Stromal cell of bone marrow (primary cell): ENCODE results near the gene LRRC4C.

Source experiments
- DNase-seq: peaks from one replicate; pipeline ENCODE4 v3.0.0-alpha.2; 2012; ENCODE audit warnings: low read depth

LRRC4C gene

DNA sequence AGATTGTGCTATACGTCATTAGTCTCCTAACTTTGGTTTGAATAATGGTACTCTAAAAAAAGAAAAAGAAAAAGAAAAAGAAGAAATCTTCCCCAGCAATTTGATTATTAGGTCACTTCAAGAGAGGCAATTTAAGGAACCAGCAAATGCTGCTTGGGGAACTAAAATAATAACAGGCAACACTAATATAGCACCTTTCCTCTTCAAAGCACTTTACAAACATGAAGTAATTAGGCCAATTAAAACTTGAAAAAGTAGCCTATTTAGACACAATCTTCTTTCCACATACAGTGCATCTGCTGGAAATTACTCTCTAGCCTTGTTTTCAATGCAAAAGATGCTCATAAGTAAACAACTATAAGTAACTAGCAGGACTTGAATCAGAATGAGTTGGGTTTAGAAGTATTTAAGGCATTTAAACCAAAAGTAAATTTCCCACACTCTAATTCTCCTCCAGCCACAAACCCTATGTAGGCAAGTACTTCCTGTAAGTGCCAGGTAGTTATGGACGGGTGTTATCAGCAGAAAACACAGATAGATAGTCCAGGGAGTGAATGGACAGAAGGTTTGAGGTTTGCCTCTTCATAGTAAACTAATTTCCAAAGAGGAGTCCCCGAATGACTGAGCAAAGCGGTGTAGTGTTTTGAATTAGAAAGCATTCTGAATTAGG lies 44.5 kb downstream of the LRRC4C start:
- DNase-seq, result no peak

DNA sequence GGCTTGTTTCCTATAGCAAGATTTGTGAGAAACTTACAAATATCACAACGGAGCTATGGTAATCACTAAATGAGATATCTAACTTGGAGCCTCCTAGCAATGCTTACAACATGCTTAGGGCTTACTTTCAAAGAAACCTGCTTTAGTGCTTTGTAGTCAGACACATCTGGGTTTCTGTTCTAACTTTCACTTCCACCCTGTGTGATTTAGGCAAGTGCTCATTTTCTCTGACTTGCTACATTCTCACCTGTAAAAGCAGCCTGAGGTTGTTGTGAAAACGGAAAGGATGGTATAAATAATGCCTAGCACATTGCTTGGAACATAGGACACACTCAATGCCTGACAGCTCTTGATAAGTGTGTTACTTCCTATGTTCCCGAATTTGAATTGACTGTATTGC lies 45.6 kb downstream of the LRRC4C start:
- no peak for DNase-seq

GRCh38 chr11:41405812-41406211 lies 53.6 kb downstream of the LRRC4C start:
- DNase-seq, result no peak

GRCh38 chr11:41404109-41404508 lies 55.3 kb downstream of the LRRC4C start:
- no peak for DNase-seq

- DNase-seq, result no peak
Observed at GRCh38 chr11:41403458-41403857, 56.0 kb downstream of the LRRC4C start.

GRCh38 chr11:41400819-41401382 lies 58.6 kb downstream of the LRRC4C start:
- no peak for DNase-seq

DNA sequence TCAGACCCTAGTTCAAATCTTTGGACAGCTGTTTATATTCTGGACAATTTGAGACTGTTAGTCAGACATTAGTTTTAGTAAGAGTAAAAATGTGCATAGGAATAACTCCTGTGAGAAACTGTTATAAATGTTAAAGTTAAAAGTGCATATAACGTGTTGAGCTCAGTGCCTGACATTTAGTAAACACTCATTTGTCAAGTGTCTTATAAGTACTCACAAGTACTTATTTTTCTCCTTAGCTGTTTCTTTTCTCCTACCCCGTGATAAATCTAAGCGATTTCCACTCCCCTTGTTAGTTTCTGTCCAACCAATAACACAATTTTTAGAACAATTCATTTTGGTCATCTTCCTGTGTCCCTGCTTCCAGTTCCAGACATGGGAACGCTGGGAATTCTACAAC lies 59.3 kb downstream of the LRRC4C start:
- DNase-seq, result no peak

DNA sequence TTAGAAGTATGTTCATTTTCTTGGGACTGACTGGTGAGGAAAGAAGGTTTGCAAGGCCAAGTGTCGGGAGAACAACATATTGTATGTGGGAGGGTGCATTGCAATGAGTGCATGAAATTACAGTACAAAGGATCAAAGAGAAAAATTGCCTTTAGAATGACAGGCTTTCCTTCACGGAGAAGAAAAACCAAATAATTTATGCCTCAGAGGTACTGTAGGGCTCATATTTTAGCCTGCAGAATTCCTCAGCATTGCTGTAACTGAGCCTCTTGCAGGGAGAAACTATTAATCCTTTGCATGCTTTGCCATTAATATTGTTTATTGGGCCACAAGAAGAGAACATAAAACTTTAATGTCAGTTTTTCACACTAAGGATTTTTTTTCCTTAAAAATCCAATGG lies 60.1 kb downstream of the LRRC4C start:
- no peak for DNase-seq

DNA sequence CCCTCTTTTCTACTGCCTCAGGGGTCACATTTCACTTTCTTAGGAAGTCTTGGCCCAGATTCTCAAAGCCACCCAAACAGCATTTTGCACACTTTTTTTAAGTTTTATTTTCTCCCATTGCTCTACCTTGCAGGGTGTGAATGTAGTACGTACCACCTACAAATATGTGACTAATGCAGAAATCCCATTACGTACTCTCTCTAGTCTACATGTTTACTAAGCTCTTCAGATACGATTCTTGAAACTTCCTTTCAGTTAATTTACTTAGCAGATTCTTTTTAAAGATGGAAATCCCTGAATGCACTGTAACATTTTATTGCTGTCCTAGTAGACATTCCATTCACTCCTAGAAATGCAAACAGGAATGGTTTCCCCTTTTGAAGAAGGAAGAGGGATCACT lies 61.3 kb downstream of the LRRC4C start:
- no peak for DNase-seq

DNA sequence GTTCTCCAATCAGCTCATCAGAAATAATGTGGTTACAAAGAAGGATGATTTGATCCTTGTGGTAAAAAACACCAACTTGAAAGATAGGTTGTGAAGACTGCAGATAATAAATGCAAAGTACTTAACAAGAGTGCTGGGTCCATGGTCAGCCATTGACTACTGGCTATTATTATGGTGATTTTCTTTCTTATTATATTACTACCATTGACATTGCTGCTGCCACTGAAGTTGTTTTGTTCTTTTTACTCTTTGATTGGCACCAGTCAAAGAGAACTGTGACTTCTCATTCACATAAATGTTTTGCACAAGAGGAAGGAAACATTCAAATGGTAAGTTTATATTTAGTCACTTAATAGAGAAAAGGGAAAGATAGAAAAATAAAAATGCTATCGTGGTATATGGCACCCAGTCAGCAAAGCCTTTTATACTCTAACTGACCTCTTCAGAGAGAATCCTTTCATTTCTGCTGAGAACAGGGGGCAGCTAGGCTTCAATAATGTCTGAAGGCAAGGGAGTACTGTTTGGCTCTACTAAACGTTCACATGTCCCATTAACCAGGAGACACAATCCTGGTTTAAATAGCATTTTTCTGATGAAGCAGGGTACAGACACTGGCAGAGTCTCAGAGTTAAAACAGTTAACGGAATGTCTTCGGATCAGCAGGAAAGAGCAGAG lies 64.8 kb downstream of the LRRC4C start:
- no peak for DNase-seq

GRCh38 chr11:41392596-41392995 lies 66.9 kb downstream of the LRRC4C start:
- DNase-seq, result no peak

DNA sequence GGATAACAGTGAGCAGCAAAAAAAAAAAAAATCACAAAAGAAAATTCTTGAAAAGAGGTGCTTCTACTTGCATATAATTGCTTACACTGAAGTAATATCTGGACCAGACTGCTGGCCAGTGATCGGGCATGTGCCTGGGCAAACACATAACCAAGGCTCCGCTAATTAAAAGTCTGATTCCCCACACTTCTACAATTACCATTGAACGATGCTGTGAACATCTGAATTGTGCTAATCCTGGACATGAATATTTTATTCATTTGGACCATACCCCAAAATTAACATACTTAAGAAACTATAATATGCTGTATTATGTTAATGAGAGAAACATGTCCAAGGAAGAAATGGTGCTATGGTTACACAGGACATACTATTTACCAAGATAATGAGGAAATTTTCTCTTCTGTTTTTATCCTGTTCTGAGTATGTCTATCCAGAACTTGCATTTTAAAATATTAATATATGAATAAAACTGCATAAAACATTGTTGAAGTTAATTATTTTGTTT lies 69.8 kb downstream of the LRRC4C start:
- DNase-seq, result no peak

GRCh38 chr11:41384329-41384728 lies 75.1 kb downstream of the LRRC4C start:
- DNase-seq, result no peak

GRCh38 chr11:41383768-41384167 lies 75.7 kb downstream of the LRRC4C start:
- DNase-seq, result no peak

DNA sequence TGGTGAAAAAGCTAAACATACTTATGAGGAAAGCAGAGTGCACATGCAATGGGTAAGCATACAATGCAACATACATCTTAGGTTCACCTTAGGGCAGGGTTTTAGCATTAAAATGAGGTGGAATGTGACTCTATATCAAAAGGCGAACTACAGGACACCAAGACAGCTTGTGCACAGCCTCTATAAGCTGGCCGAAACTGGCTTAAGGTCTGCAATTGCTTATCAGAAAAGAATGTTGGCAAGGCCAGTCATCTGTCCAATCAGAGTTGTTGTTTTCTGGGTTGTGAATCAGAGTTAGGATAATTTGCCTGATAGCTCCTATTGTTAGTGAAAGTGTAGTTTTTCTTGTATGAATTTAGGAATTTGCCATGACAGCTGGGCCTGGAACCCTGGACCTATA lies 76.5 kb downstream of the LRRC4C start:
- DNase-seq, result no peak

GRCh38 chr11:41379084-41379483 lies 80.4 kb downstream of the LRRC4C start:
- DNase-seq, result no peak

GRCh38 chr11:41377709-41378394 lies 81.6 kb downstream of the LRRC4C start:
- DNase-seq, result no peak

- no peak for DNase-seq
Observed at GRCh38 chr11:41351825-41352224, 107.6 kb downstream of the LRRC4C start.

GRCh38 chr11:41346042-41346441 lies 113.4 kb downstream of the LRRC4C start:
- DNase-seq, result no peak

- DNase-seq, result no peak
Observed at GRCh38 chr11:41334007-41334933, 125.2 kb downstream of the LRRC4C start.

DNA sequence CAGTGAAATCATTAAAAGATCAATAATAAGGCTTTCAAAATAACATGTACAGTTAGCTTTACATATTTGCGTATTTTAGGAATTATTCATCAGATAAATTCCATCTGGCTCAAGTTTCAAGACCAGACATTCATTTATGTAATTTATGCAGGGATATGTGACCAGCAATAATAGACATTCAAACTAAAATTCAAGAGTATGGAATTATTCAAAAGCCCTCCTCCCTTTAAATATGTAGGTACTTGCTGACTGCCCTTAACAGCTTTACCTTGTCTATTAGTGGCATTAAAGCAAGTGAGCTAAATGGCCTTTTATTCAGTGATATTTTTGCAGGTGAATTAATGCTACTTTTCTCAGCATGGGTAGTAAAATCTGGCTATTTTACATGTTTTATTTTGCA lies 126.1 kb downstream of the LRRC4C start:
- no peak for DNase-seq

- no peak for DNase-seq
Observed at GRCh38 chr11:41328324-41328723, 131.1 kb downstream of the LRRC4C start.
